GM12801 (cell line): ENCODE measurements around the gene MAN1B1.

Source experiments
- TF ChIP-seq, protein P1 (sequence below): IDR thresholded peaks from one replicate; pipeline ENCODE4 v1.5.1; 2011; ENCODE audit warnings: control low read depth; ENCODE audit not compliant: insufficient read length; ENCODE audit errors: extremely low read depth

MAN1B1 gene

DNA sequence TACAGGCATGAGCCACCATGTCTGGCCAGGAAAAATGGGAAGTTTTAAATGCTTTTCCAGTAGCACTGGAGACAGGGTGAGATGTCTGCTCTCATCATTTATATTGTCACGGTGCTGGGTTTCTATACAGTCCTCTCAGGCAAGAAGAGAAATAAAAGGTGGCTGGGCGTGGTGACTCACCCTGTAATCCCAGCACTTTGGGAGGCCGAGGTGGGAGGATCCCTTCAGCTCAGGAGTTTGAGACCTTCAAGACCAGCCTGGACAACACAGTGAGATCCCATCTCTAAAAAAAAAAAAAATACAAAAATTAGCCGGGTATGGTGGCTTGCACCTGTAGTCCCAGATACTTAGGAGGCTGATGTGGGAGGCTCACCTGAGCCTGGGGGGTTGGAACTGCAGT lies 47.4 kb downstream of the MAN1B1 start:
- TF ChIP-seq, protein P1, sequence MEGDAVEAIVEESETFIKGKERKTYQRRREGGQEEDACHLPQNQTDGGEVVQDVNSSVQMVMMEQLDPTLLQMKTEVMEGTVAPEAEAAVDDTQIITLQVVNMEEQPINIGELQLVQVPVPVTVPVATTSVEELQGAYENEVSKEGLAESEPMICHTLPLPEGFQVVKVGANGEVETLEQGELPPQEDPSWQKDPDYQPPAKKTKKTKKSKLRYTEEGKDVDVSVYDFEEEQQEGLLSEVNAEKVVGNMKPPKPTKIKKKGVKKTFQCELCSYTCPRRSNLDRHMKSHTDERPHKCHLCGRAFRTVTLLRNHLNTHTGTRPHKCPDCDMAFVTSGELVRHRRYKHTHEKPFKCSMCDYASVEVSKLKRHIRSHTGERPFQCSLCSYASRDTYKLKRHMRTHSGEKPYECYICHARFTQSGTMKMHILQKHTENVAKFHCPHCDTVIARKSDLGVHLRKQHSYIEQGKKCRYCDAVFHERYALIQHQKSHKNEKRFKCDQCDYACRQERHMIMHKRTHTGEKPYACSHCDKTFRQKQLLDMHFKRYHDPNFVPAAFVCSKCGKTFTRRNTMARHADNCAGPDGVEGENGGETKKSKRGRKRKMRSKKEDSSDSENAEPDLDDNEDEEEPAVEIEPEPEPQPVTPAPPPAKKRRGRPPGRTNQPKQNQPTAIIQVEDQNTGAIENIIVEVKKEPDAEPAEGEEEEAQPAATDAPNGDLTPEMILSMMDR: no peak

DNA sequence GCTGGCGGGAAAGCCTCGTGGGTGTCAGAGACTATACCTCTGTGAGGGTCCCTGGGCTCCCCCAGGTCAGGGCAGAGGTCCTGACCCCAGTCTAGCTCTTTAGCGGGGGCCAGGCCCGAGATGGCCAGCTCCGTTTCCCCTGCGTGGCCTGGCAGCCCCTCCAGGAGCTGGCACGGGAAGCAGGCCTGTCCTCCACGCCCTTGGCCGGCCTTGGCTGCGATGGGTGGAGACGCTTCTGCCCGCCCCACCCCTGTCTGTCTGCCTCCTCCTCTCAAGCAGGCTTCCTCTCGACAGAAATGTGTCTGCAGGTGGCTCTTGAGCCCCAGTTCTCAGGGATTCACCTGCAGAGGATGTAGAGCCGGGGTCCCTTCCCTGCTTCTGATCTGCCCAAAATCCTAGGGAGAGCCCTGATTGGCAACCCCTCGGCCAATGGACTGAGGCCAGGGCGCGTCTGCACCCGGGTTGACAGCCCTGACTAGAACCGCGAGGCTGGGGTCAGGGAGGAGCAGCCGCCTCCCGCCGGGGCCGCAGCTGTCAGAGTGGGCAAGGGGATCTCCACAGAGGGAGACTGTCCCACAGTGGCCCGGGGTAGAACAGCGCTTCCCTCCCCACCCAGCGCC lies 49.6 kb downstream of the MAN1B1 start:
- TF ChIP-seq, protein P1: no peak

DNA sequence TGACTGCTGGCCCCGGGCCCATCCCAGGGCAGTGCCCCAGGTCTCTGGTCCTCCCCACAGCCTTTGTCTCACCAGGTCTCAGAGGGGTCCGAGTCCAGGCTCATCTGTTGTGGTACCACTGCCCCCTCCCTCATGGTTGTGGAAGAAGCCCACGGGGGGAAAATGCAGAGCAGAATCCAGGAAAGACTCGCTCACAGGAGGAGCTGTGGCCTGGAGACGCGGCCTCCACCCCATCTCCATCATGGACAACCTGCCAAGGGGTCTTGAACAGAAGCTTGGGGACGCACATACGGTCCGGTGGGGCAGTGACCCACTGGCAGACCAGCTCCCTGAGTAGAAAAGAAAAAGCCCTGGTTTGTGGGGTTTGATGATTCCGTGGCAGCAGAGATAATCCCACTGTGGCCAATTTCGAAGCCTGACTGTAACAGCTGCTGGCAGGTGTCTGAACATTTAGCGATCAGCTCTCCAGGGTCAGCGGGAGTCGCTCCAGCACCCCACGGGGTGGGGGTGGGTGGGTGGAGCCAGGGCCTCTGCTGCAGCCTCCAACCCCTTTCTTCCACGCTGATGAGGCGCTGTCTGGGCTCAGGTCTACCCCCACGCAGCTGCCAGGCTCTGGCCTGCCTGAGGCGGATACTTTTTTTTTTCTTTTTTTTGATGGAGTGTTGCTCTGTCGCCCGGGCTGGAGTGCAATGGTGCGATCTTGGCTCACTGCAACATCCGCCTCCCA lies 50.3 kb downstream of the MAN1B1 start:
- TF ChIP-seq, protein P1: no peak

DNA sequence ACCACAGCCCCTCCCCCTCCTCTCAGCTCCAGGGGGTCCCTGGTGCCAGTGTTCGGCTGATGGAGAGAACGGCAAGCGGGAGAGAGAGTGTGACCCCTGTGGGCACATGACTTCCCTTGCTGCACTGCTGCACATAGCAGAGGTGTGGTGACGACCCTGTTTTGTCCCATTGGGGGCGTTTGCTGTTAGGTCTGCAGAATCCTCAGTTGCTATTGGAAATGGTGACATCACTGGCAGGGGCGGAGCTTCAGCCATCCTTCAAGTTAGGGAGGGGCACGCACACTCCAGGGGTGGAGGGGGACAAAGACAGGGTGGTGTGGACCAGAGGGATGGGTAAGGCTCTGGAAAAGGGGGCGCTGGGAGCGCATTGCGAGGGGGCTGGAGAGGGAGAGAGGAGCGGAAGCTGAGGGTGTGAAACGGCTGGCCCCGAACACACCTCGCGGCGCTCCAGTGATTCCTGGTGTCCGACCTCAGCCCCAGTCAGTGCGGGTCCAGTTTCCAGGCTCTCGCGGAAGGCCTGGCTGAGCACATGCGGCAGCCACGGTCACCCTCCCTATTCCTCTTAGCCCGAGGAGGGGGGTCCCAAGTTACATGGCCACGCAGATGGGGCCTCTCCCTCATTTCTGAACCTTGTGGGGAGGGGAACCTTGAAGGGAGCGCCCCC lies 51.4 kb downstream of the MAN1B1 start:
- TF ChIP-seq, protein P1: no peak

DNA sequence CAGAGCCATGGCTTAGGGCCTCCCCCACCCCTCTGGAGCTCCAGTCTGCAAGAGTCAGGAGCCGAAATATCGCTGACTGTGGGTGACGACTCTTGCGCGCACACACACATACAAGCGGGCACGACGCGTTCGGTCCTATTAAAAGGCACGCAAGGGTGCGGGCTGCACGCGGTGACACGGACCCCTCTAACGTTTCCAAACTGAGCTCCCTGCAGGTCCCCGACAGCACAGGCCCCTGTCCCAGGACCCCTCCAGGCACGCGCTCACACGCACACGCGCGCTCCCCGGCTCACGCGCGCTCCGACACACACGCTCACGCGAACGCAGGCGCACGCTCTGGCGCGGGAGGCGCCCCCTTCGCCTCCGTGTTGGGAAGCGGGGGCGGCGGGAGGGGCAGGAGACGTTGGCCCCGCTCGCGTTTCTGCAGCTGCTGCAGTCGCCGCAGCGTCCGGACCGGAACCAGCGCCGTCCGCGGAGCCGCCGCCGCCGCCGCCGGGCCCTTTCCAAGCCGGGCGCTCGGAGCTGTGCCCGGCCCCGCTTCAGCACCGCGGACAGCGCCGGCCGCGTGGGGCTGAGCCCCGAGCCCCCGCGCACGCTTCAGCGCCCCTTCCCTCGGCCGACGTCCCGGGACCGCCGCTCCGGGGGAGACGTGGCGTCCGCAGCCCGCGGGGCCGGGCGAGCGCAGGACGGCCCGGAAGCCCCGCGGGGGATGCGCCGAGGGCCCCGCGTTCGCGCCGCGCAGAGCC lies 52.1 kb downstream of the MAN1B1 start, which contains the start of gene GRIN1:
GRIN1 (plus strand) TSS at position 433 of the 746 bp plus-strand sequence. CDS start 333 bp downstream, outside the sequence.
- TF ChIP-seq, protein P1: no peak

DNA sequence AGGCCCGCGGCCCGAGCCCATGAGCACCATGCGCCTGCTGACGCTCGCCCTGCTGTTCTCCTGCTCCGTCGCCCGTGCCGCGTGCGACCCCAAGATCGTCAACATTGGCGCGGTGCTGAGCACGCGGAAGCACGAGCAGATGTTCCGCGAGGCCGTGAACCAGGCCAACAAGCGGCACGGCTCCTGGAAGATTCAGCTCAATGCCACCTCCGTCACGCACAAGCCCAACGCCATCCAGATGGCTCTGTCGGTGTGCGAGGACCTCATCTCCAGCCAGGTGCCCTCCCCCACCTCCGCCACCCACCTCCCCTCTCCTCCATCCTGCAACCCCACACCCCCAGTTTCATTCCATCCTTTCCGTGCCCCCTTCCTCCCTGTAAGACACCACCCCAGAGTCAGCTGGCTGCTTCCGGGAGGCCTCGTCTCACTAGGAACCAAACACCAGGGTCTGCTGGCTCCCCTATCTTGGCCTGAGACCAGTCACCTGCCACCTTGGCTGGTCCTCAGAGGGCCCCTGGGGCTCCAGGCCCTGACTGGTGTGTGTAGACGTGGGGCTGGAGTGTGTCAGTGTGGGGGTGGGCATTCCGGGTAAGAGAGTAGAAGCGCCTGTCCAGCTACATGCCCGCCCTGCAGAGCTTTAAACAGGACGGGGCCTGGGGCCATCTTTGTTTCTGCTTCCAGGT lies 52.8 kb downstream of the MAN1B1 start:
- TF ChIP-seq, protein P1: no peak
